NCI-H2029 (cell line): ENCODE results near the gene UPP2.

Experiments
- DNase-seq: peaks from one replicate; lab custom pipeline; 2025; lab: John Stamatoyannopoulos, UW

Gene UPP2

GRCh38 chr2:158101384-158101926 lies at the start of gene UPP2:
TSS of gene UPP2 (plus strand) at chr2:158101876. CDS start at chr2:158102064, 188 bp downstream.
- DNase-seq: no peak

GRCh38 chr2:158052761-158053160 lies 48.9 kb upstream of the UPP2 start:
- DNase-seq: no peak

- DNase-seq: no peak
Measured at GRCh38 chr2:158056875-158057274, 44.8 kb upstream of the UPP2 start.

- DNase-seq: no peak
Measured at GRCh38 chr2:158060160-158060834, 41.4 kb upstream of the UPP2 start.

DNA sequence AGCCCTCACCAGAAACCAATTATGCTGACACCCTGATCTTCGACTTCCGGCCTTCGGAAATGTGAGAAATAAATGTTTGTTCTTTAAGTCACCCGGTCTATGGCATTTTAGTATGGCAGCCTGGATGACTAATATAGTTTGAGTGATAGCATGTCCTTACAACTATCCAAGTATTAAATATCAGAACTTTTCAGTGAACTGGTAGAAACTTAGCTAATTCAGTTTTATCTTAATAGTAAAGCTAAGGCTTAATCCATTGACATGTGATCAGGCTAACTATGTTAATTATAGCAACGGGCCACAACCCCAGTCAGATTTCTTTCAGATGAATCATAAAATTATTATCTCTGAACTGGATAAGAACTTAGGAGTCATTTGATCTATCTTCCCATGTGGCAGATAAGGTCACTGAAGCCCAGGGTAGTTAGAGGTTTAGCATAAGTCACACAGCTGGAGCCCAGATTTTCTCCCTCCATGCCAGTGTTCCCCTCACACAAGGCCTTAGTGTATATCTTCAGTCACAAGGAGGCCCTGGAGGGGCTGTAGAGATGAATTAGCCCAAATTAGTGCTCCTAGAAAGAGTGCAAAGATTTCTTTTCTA lies 40.7 kb upstream of the UPP2 start:
- DNase-seq: no peak

DNA sequence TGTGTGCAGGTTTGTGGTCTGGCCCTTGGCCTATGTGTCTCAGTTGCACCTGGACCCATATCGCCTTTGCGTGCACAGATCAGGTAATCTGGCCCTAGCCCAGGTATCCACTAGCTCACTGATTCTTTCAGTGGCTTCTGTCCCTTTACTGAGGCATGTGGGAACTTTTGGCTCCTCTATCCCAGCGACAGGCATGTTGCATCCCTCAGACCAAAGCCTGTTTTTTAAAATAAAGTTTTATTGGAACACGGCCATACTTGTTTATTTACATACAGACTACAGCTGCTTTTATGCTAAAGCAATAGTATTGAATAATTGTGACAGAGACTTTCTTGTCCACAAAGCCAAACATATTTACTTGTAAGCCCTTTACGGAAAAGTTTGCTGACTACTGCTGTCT lies 39.9 kb upstream of the UPP2 start:
- no peak for DNase-seq

DNA sequence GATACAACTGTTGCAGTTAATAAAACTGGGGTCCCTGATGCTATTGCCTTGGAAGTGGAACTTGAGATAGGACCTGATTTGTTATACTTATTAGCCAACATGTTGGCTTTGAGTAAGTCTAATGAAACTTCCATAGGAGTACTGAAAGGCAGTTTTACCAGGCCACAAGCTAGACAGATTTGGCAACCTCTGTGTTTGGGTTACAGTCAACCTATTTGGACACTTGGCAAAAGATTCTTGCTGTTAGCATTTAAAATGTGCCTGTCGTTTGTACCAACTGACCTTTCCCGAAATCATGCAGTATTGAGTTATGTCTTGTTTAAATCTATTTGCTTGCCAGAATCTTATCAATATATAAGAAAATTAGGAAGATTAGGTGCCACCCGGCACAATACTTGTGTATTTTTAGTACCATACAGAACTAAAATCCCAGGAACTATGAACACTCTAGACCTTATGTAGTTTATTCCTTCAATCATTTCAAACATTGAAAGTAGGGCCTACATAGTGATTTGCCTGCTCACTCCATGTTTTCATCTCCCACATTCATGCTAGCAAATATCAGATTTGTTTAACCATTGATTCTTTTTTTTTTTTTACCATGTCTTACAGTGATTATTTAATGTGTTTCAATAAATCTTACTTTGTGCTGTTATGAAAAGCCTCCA lies 35.5 kb upstream of the UPP2 start:
- DNase-seq: no peak

DNA sequence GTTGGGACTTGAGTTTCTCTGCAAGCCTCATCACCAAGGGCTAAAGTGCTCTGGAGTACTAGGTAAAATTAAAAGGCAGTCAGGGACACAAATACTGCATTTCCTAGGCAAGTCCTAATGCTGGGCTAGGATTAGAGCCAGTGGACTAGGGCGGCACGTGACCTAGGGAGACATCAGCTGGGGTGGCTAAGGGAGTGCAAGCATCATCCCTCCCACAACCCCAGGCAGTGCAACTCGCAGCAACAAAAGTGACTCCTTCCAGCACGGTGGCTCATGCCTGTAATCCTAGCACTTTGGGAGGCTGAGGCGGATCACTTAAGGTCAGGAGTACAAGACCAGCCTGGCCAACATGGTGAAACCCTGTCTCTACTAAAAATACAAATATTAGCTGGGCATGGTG lies 30.7 kb upstream of the UPP2 start:
- no peak for DNase-seq

DNA sequence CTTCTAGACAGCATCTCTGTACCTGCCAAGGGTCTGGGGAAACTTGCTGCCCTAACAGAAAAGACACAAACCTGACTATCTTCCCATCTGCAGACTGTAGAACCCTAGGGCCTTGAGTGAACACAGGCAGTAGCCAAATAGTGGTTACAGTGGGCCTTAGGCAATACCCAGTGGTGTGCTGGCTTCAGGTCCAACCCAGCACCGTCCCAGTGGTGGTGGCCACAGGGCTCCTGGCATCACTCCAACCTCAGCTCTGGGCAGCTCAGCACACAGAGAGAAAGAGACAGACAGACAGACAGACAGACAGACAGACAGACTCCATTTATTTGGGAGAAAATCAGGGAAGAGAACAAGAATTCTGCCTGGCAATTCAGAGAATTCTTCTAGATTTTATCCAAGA lies 29.3 kb upstream of the UPP2 start:
- no peak for DNase-seq

GRCh38 chr2:158079672-158080071 lies 22.0 kb upstream of the UPP2 start:
- peak; percentile 12 for DNase-seq

DNA sequence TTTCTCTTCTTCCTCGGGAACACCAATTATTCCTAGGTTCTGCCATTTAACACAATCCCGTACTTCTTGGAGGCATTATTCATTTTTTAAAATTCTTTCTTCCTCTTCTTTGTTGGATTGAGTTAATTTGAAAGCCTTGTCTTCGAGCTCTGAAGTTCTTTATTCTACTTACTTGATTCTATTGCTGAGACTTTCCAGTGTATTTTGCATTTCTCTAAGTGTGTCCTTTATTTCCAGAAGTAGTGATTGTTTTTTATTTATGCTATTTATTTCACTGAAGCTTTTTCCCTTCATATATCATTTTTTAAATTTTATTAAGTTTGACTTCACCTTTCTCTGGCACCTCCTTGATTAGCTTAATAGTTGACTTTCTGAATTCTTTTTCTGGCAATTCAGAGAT lies 13.6 kb upstream of the UPP2 start:
- DNase-seq: no peak

DNA sequence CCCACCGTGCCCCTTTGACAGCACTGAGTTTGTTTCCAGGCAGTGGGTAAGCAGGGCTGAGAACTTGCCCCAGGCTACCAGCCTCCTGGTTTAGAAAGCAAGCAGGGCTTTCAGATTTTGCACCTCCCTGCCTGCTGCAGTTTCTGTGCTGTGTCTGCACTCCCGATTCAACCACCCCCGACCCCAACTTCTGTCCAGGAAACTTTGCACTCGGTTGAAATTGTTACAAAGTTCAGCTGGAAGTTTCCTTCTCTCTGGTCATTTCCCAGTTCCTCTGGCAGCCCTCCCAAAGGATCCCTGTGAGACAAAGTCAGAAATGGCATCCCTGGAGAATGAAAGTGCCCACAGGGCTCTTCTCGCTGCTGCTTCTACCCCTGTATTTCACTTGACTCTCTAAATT lies 12.4 kb upstream of the UPP2 start:
- DNase-seq: no peak

- DNase-seq: no peak
Measured at GRCh38 chr2:158091647-158092046, 10.0 kb upstream of the UPP2 start.

- no peak for DNase-seq
Measured at GRCh38 chr2:158094487-158095092, 7.1 kb upstream of the UPP2 start.

GRCh38 chr2:158095269-158095668 lies 6.4 kb upstream of the UPP2 start:
- DNase-seq: no peak

DNA sequence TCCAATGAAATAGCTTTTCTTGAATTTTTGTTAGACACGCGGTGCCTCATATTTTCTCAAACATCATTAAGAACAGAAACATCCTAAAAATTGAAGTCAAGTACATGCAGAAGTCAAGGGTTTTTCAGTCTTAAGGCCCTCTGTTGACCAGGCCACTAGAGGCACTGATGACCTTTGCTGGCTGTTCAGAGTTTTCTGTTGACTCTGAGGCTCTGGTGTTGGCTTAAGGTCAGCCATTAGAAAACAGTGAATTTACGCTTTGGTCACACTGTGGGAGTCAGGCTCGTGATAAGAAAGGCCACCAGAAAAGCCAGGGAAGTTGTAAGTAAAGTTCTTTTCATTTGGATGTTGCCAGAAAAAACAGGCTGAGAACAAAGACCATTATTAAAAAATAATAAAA lies 5.8 kb upstream of the UPP2 start:
- no peak for DNase-seq

- no peak for DNase-seq
Measured at GRCh38 chr2:158097481-158097880, 4.2 kb upstream of the UPP2 start.

- DNase-seq: no peak
Measured at GRCh38 chr2:158098178-158098577, 3.5 kb upstream of the UPP2 start.

GRCh38 chr2:158099716-158100115 lies 2.0 kb upstream of the UPP2 start:
- peak; percentile 6 for DNase-seq

DNA sequence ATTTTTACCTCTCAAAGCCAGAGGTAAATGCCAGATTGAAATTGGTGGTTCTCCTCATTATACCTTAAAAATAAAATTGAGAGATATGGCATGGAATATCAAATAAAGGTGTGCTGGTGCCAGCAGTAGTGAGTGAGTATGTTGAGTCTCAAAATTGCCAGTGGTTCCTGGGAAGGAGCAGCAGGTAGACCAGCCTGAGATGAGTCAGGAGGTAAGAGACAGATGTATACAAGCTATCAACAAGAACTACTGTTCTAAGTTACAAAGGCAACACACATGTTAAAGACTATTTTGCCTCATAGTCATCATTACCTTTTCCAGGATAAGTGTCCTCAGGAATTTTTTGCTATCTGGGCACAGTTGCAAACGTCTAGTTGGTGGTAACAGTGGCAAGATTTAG lies 1.3 kb upstream of the UPP2 start:
- no peak for DNase-seq

- no peak for DNase-seq
Measured at GRCh38 chr2:158102446-158102845, 770 bp downstream of the UPP2 start.

DNA sequence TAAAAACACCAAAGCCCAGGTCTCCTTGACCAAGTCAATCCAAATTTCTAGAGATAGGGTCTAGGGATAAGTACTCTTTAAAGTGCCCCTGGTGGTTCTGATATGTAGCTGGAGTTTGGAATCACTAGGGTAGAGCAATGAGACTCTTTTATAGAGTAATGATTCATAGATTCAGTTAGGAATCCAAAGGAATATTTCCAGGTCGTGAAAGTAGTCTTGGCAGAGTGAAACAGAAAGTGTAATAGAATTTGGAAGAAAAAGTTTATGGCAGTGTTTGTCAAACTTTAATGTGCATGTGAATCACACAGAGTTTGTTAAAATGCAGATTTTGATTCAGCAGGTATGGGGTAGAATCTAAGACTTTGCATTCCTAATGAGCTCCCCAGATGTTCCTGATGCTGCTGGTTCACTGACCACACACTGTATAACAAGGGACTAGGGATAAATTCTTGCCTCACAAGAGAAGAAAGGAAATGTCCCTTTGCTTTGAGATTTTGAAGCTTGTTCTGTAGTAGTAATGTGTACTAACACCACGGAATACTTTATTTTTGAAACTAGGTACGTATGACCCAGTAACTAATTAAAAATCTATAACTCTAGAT lies 1.8 kb downstream of the UPP2 start:
- DNase-seq: no peak
